NCI-H226 (cell line): ENCODE data around the gene HPCA.
A peak's percentile ranks its signal among the peaks of the same experiment; 100 is the strongest.

Experiments
- DNase-seq: peaks from one replicate; pipeline ENCODE4 v3.0.0-alpha.2; 2015

The HPCA gene

GRCh38 chr1:32890516-32891240 is 4.4 kb downstream of the HPCA start:
- DNase-seq, result no peak

- no peak for DNase-seq
Observed at GRCh38 chr1:32891241-32891570, 4.9 kb downstream of the HPCA start.

GRCh38 chr1:32891630-32892029 is 5.3 kb downstream of the HPCA start:
- DNase-seq, result no peak

- no peak for DNase-seq
Observed at GRCh38 chr1:32892368-32893197, 6.3 kb downstream of the HPCA start.

GRCh38 chr1:32893198-32894018 is 7.1 kb downstream of the HPCA start:
- DNase-seq, result peak; percentile 23

GRCh38 chr1:32894019-32894600 is 7.8 kb downstream of the HPCA start:
- no peak for DNase-seq

- DNase-seq, result no peak
Observed at GRCh38 chr1:32894681-32895080, 8.4 kb downstream of the HPCA start.

- DNase-seq, result no peak
Observed at GRCh38 chr1:32895325-32896215, 9.3 kb downstream of the HPCA start.

GRCh38 chr1:32896451-32896850 is 10.2 kb downstream of the HPCA start:
- DNase-seq, result no peak

GRCh38 chr1:32897082-32898049 is 11.1 kb downstream of the HPCA start:
- no peak for DNase-seq

GRCh38 chr1:32898056-32898455 is 11.8 kb downstream of the HPCA start:
- no peak for DNase-seq

GRCh38 chr1:32898958-32899357 is 12.7 kb downstream of the HPCA start:
- DNase-seq, result no peak

GRCh38 chr1:32899586-32900296 is 13.4 kb downstream of the HPCA start:
- no peak for DNase-seq

- DNase-seq, result no peak
Observed at GRCh38 chr1:32900371-32900955, 14.2 kb downstream of the HPCA start.

GRCh38 chr1:32900956-32901822 is 14.9 kb downstream of the HPCA start, which contains the start of gene TMEM54:
Gene TMEM54, minus strand, starts transcription at chr1:32901389. Its CDS starts 151 bp downstream, at chr1:32901238.
- peak; percentile 29 for DNase-seq

- no peak for DNase-seq
Observed at GRCh38 chr1:32901823-32902534, 15.7 kb downstream of the HPCA start.

- DNase-seq, result no peak
Observed at GRCh38 chr1:32902535-32902920, 16.2 kb downstream of the HPCA start.
